Stimulated activated memory B cell treated with anti-CD40 and anti-IgM and Interleukin-4, amounts not matched to agents 10 μg/mL and 1 μg/mL and 100 μg/mL, for 72 hours (primary cell): ENCODE results near the gene ANKRD13B.
"Not testable (repeated sequence)": the region's sequence is repeated elsewhere in the genome, so short reads cannot be mapped to it uniquely, and the experiment has no call there.

Source experiments
- ATAC-seq: fragments of 150-1000 bp; cut with Tn5 transposase; 2 replicates; pipeline ENCODE4 v1.10.0; 2021
- H3K27ac Mint-ChIP-seq: one replicate; pipeline ENCODE4 v1.8.0; 2022; ENCODE audit warnings: mild to moderate bottlenecking, mixed read lengths
- H3K27me3 Mint-ChIP-seq: one replicate; pipeline ENCODE4 v1.8.0; 2022; ENCODE audit warnings: mixed read lengths
- H3K36me3 Mint-ChIP-seq: one replicate; pipeline ENCODE4 v1.8.0; 2022; ENCODE audit warnings: mixed read lengths
- H3K4me1 Mint-ChIP-seq: one replicate; pipeline ENCODE4 v1.8.0; 2022; ENCODE audit warnings: mixed read lengths
- H3K4me3 Mint-ChIP-seq: one replicate; pipeline ENCODE4 v1.8.0; 2022; ENCODE audit warnings: mild to moderate bottlenecking, moderate library complexity, mixed read lengths
- H3K9me3 Mint-ChIP-seq: one replicate; pipeline ENCODE4 v1.8.0; 2022; ENCODE audit warnings: mixed read lengths

The ANKRD13B gene

DNA sequence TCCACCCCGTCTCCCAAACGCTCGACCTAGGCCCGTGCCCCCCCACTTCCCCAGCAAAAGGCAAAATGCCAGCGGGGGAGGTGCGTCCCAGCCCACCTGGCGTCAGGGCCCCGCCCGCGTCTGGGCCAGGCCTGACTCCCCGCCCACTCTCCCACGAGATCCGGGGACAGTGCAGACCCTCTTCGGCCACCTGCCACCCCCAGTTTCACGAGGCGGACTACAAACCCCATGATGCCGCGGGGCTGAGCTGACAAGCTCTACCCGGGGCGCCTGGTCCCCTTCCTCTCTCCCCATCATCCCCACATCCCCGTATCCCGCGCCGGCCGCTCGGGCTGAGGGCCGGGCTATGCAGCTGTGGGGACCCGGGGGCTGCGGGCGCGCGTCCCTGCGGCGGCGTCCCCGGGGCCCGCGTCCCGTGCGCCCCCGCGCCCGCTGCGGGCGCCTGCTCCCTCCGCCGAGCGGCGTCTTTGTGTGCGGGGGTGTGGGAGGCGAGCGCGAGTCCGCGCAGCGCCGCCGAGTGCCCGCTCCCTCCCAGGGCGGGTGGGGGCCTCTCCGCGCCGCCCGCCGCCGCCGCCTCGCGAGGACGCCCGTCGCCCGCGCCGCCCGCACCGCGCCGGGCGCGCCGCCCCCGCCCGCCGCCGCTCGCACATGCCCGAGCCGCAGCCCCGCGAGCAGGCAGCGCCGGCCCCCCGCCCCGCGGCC lies at the start of gene ANKRD13B:
TSS of gene ANKRD13B (plus strand) at position 283 of the 702 bp plus-strand sequence. CDS start 490 bp downstream, outside the sequence.
- no peaks in the 10 kb centered on the region for H3K36me3 Mint-ChIP-seq
- H3K27ac Mint-ChIP-seq = peak within 1 kb of the TSS; percentile 73
- H3K4me1 Mint-ChIP-seq = peaks cover 51% of the 10 kb centered on the region
- H3K27me3 Mint-ChIP-seq = no peaks in the 10 kb centered on the region
- H3K9me3 Mint-ChIP-seq = no peaks in the 10 kb centered on the region
- peak; percentile 11 for ATAC-seq
- peak within 1 kb of the TSS; percentile 84 for H3K4me3 Mint-ChIP-seq

DNA sequence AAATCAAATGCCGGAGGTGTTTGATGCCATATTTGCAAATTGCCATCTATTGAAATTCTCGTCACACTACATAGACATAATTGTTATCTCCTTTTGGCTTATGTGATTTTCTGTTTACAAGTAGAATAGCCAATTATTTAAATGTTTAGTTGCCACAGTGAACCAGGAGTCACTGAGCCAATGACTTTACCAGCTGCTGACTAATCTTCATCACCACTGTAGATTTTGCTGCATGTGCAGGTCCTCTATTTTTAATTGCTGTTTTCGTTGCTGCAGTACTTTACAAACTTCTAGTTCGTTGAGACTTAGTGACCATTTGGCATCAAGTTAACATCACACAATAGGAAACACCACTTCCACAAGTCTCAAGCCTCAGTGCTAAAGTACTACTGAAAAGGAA lies 48.9 kb upstream of the ANKRD13B start:
- ATAC-seq = no peak
- H3K4me3 Mint-ChIP-seq = no peak overlapping the region
- H3K27me3 Mint-ChIP-seq = no peaks in the 10 kb centered on the region
- no peak overlapping the region for H3K27ac Mint-ChIP-seq
- H3K9me3 Mint-ChIP-seq = no peaks in the 10 kb centered on the region
- H3K4me1 Mint-ChIP-seq = no peaks in the 10 kb centered on the region
- H3K36me3 Mint-ChIP-seq = peaks cover 32% of the 10 kb centered on the region

DNA sequence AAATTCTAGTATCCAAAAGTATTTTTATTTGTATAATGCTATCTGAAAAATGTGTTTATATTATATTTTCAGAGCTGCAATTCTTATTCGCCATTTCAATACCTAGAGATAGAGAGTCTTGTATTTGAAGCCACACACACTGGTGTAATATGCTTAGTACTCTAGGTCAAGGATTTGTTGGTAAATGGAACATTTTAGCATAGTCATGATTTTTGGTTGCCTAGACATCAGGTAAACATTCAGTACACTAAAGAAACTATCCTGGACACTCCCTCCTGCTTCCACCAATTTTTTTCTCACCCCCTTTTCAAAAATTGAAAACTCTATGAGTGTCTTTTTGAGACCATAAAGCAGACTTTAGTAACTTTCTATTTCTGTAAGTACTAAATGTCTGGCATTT lies 46.8 kb upstream of the ANKRD13B start:
- H3K4me1 Mint-ChIP-seq = no peaks in the 10 kb centered on the region
- H3K36me3 Mint-ChIP-seq = peaks cover 23% of the 10 kb centered on the region
- no peak overlapping the region for H3K27ac Mint-ChIP-seq
- H3K4me3 Mint-ChIP-seq = no peak overlapping the region
- H3K27me3 Mint-ChIP-seq = no peaks in the 10 kb centered on the region
- no peaks in the 10 kb centered on the region for H3K9me3 Mint-ChIP-seq
- no peak for ATAC-seq

DNA sequence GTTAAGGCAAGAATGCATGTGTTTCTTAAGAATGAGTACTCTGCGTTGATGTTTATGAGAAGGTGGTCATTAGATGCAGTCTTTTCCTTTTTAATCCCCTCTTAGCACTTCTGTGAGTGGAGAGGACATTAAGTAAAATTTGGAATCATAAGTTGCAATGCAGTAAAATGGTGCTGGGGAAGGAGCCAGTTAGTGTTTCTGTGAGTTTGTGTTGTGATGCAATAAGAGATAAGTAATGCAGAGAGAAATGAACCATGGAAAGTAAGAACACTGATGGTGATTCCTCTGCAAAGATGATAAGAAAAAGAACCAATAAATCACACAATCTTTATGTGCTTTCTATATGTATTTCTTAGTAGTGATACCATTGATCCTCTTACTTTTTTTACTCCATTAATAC lies 46.1 kb upstream of the ANKRD13B start:
- Mint-ChIP-seq H3K9me3 (no peaks in the 10 kb centered on the region), H3K4me3 (no peak overlapping the region), H3K4me1 (no peaks in the 10 kb centered on the region), H3K27me3 (no peaks in the 10 kb centered on the region), H3K27ac (no peak overlapping the region), H3K36me3 (peaks cover 23% of the 10 kb centered on the region)
- ATAC-seq = no peak

- Mint-ChIP-seq H3K36me3 (peaks cover 3% of the 10 kb centered on the region), H3K9me3 (no peaks in the 10 kb centered on the region), H3K4me3 (no peak overlapping the region), H3K4me1 (no peaks in the 10 kb centered on the region), H3K27me3 (no peaks in the 10 kb centered on the region), H3K27ac (no peak overlapping the region)
- no peak for ATAC-seq
Measured at GRCh38 chr17:29549177-29549923, 43.6 kb upstream of the ANKRD13B start.

DNA sequence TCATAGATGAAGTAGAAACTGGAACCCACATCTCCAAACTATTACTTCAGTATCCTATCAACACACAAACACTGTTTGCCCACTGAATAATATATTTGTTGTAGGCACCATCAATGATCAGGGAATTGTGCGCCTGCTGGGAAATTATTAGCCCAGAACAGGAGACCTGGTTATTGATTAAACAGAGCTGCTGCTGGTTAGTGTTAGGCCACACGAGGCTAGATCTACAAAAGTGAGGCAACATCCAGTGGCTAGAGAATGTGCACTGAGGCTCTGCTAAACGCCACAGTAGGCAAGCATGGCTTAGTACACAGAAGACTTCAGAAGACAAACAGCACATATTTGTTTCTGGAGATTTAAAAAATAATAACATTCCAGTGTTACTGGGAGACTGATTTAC lies 37.1 kb upstream of the ANKRD13B start:
- Mint-ChIP-seq H3K4me3 (no peak overlapping the region), H3K4me1 (peaks cover 46% of the 10 kb centered on the region), H3K36me3 (no peaks in the 10 kb centered on the region), H3K27me3 (no peaks in the 10 kb centered on the region), H3K9me3 (no peaks in the 10 kb centered on the region), H3K27ac (no peak overlapping the region)
- no peak for ATAC-seq

- ATAC-seq = no peak
- Mint-ChIP-seq H3K4me1 (peaks cover 60% of the 10 kb centered on the region), H3K9me3 (no peaks in the 10 kb centered on the region), H3K36me3 (peaks cover 7% of the 10 kb centered on the region), H3K4me3 (no peak overlapping the region), H3K27ac (peak overlapping the region; percentile 95), H3K27me3 (no peaks in the 10 kb centered on the region)
Measured at GRCh38 chr17:29557085-29557738, 35.7 kb upstream of the ANKRD13B start.

DNA sequence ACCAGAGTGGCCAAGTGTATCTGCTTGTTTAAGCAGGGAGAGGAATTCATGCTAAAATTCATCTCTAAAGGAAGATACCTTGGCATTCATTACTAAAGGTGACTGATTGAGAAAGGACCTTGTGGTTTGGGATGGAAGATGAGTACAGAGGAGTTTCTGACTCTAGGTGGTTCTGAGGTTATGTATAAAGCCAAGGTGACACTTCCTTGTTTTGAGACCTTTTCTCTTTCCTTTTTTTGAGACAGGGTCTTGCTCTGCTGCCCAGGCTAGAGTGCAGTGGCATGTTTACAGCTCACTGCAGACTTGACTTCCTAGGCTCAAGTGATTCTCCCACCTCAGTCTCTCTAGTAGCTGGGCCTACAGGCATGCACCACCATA lies 35.2 kb upstream of the ANKRD13B start:
- Mint-ChIP-seq H3K36me3 (peaks cover 12% of the 10 kb centered on the region), H3K27ac (peak overlapping the region; percentile 95), H3K4me3 (no peak overlapping the region), H3K4me1 (peaks cover 65% of the 10 kb centered on the region), H3K9me3 (no peaks in the 10 kb centered on the region), H3K27me3 (no peaks in the 10 kb centered on the region)
- ATAC-seq = peak; percentile 72

- not testable (repeated sequence) for ATAC-seq
- peaks cover 68% of the 10 kb centered on the region for H3K4me1 Mint-ChIP-seq
Measured at GRCh38 chr17:29558139-29558538, 34.8 kb upstream of the ANKRD13B start.

GRCh38 chr17:29559640-29560039 lies 33.3 kb upstream of the ANKRD13B start:
- H3K4me3 Mint-ChIP-seq = no peak overlapping the region
- no peak for ATAC-seq
- peaks cover 16% of the 10 kb centered on the region for H3K36me3 Mint-ChIP-seq
- no peaks in the 10 kb centered on the region for H3K9me3 Mint-ChIP-seq
- peak overlapping the region; percentile 95 for H3K27ac Mint-ChIP-seq
- H3K4me1 Mint-ChIP-seq = peaks cover 68% of the 10 kb centered on the region
- H3K27me3 Mint-ChIP-seq = no peaks in the 10 kb centered on the region

More at GRCh38 chr17:29558139-29558538, 34.8 kb upstream of the ANKRD13B start:
- H3K36me3 Mint-ChIP-seq = peaks cover 16% of the 10 kb centered on the region
- H3K4me3 Mint-ChIP-seq, H3K27me3 Mint-ChIP-seq, H3K9me3 Mint-ChIP-seq: not testable (repeated sequence)
- H3K27ac Mint-ChIP-seq = peak overlapping the region; percentile 95

DNA sequence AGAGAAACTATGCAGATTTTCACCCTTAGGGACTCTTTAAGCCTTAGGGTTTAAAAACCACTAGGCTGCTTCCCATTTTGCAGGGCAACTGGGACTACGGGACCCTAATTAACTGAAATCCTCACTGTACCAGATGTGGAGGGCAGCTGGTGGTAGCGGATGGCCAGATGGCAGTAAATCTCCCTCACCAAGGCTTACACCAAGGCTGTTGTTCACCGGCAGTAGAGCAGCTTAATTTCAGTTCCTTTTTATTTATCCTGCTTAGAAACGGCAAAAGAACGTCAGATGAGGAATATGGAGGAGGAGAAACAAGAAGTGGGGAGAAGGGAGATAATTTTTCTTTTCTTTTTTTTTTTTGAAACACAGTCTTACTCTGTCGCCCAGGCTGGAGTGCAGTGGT lies 32.6 kb upstream of the ANKRD13B start:
- no peaks in the 10 kb centered on the region for H3K27me3 Mint-ChIP-seq
- peaks cover 16% of the 10 kb centered on the region for H3K36me3 Mint-ChIP-seq
- ATAC-seq = peak; percentile 85
- H3K27ac Mint-ChIP-seq = peak overlapping the region; percentile 95
- H3K4me3 Mint-ChIP-seq = peak overlapping the region; percentile 39
- H3K4me1 Mint-ChIP-seq = peaks cover 62% of the 10 kb centered on the region
- no peaks in the 10 kb centered on the region for H3K9me3 Mint-ChIP-seq

GRCh38 chr17:29561554-29562517 lies 31.1 kb upstream of the ANKRD13B start:
- Mint-ChIP-seq H3K27ac (peak overlapping the region; percentile 95), H3K36me3 (peaks cover 16% of the 10 kb centered on the region), H3K4me3 (peak overlapping the region; percentile 67), H3K27me3 (no peaks in the 10 kb centered on the region), H3K4me1 (peaks cover 67% of the 10 kb centered on the region), H3K9me3 (no peaks in the 10 kb centered on the region)
- ATAC-seq = peak; percentile 61

GRCh38 chr17:29562615-29563014 lies 30.3 kb upstream of the ANKRD13B start:
- H3K9me3 Mint-ChIP-seq = no peaks in the 10 kb centered on the region
- H3K36me3 Mint-ChIP-seq = peaks cover 16% of the 10 kb centered on the region
- H3K27me3 Mint-ChIP-seq = no peaks in the 10 kb centered on the region
- peaks cover 60% of the 10 kb centered on the region for H3K4me1 Mint-ChIP-seq
- peak overlapping the region; percentile 67 for H3K4me3 Mint-ChIP-seq
- H3K27ac Mint-ChIP-seq = peak overlapping the region; percentile 95
- ATAC-seq = no peak

GRCh38 chr17:29563816-29564215 lies 29.1 kb upstream of the ANKRD13B start:
- no peak overlapping the region for H3K4me3 Mint-ChIP-seq
- H3K27me3 Mint-ChIP-seq = no peaks in the 10 kb centered on the region
- H3K36me3 Mint-ChIP-seq = peaks cover 16% of the 10 kb centered on the region
- peak overlapping the region; percentile 37 for H3K27ac Mint-ChIP-seq
- H3K4me1 Mint-ChIP-seq = peaks cover 49% of the 10 kb centered on the region
- no peak for ATAC-seq
- H3K9me3 Mint-ChIP-seq = no peaks in the 10 kb centered on the region
